HG02763 (cell line): Measurements from ENCODE around the gene C1orf198.

Experiments used
- ATAC-seq: cut with Tn5 transposase; IDR thresholded peaks from one replicate; pipeline ENCODE4 v1.9.1; 2021; ENCODE audit warnings: mild to moderate bottlenecking, moderate library complexity; ENCODE audit not compliant: unreplicated experiment

Gene C1orf198

GRCh38 chr1:230790026-230790425 lies 78.3 kb downstream of the C1orf198 start:
- no peak for ATAC-seq

GRCh38 chr1:230788561-230789275 lies 79.6 kb downstream of the C1orf198 start:
- ATAC-seq = no peak

- ATAC-seq = no peak
These were observed 80.8 kb downstream of the C1orf198 start for GRCh38 chr1:230787471-230787870.
